Epidermal melanocyte (primary cell): ENCODE measurements around the gene TSBP1.
"Not testable (repeated sequence)": the region's sequence is repeated elsewhere in the genome, so short reads cannot be mapped to it uniquely, and the experiment has no call there.

Experiments used
- DNase-seq: peaks from one replicate; pipeline ENCODE4 v3.0.0; 2011; ENCODE audit warnings: low spot score; ENCODE audit not compliant: insufficient read length

The TSBP1 gene

DNA sequence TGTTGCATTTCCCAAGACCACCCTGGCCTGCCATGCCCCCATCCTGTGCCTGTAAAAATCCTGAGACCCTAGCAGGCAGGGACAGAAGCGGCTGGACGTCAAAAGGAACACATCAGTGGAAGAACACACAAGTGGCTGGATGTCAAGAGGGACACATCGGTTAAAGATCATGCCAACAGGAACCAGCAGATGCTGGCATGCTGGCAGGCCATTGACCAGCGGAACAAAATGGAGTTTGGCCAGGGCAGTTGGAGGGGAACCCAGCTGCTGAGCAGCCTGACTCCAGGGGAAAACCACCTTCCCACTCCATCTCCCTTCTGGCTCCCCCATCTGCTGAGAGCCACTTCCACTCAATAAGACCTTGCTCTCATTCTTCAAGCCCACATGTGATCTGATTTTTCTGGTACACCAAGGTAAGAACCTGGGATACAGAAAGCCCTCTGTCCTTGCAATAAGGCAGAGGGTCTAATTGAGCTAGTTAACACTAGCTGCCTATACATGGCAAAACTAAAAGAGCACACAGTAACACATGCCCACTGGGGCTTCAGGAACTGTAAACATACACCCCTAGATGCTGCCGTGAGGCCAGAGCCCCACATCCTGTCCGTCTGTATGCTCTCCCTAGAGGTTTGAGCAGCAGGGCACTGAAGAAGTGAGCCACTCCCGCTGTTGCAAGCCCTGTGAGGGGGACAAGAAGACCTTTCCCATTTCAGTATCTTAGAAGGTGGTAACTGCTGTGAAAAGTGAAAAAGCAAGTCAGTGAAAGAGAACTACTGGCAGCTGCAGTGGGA, 4.2 kb upstream of the TSBP1 start:
- no peak for DNase-seq

DNA sequence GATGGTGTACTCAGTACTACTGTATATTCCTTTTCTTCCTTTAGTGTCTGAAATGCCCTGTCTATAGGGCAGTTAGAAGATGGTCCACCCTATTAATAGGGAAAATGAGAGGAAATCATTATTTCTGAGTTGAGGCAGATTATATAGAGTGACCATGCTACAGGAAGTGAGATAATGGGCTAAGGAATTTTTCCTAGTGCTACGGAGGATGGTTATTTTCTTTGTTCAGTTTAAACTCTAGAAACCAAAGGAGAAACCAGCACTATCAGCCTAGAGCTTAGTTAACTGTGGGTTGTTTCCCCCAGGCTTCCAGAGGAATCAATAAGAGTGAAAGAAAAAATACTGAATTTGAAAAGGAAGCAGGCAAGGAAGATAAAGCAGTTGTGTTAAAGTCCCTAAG, 474 bp downstream of the TSBP1 start:
- DNase-seq, result no peak

DNA sequence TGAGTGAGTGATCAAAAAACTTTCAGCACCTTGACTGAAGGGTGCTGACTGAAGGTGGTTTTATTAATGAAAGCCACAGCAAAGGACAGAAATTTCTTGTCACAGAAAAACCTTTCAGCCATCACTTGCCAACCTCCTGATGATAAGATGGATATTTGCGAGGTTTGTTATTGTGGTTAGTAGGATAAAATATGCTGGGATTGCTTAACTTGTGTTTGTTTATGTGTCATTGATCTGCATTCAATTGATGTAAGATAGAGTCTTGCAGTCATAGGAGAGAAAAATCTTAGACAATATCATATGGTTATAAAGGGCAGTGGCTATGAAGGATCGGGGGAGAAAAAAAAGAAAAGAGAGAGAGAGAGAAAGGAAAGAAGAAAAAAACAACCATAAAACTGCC, 1.2 kb downstream of the TSBP1 start:
- no peak for DNase-seq

DNA sequence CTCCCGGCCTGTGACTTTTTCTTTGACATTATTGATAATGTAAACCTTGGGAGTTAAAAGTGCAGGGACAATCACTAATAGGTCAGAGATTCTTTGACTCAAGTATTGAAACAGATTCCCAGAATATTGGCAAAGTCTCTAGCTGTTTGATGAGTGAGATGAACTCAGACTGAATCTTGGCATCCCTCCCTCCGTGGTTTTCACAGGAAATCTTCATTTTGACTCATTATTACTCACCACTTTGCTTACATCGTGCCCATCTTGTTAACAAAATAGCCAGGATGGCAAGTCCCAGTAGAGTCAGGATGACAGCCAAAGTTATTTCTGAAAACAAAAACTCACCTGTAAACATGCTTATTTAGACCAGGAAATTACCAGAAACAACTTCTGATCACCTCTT, 2.0 kb downstream of the TSBP1 start:
- no peak for DNase-seq

DNA sequence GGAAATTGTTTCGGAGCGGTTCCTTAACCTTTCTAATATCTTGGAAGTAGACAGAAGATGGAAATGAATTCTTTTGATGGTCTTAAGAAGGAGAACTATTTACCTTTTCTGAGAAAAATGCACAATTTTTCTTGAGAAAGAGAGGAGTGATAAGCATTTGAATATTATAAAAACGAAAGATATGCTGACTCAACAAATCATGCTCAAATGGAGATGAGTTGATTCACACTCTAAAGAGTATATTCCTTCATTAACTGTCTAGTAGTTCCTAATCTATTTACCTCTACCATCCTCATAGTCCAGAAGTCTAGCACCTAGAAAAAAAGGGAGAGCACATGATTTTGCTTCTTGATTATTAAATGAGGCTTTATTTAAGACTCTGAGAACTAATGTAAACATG, 4.1 kb downstream of the TSBP1 start:
- no peak for DNase-seq

DNA sequence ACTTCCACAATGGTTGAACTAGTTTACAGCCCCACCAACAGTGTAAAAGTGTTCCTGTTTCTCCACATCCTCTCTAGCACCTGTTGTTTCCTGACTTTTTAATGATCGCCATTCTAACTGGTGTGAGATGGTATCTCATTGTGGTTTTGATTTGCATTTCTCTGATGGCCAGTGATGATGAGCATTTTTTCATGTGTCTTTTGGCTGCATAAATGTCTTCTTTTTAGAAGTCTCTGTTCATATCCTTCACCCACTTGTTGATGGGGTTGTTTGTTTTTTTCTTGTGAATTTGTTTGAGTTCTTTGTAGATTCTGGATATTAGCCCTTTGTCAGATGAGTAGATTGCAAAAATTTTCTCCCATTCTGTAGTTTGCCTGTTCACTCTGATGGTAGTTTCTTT, 12.5 kb downstream of the TSBP1 start:
- DNase-seq, result not testable (repeated sequence)

DNA sequence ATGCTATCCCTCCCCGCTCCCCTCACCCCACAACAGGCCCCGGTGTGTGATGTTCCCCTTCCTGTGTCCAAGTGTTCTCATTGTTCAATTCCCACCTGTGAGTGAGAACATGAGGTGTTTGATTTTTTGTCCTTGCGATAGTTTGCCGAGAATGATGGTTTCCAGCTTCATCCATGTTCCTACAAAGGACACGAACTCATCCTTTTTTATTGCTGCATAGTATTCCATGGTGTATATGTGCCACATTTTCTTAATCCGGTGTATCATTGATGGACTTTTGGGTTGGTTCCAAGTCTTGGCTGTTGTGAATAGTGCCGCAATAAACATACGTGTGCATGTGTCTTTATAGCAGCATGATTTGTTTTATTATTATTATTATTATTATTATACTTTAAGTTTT, 13.2 kb downstream of the TSBP1 start:
- DNase-seq, result not testable (repeated sequence)

DNA sequence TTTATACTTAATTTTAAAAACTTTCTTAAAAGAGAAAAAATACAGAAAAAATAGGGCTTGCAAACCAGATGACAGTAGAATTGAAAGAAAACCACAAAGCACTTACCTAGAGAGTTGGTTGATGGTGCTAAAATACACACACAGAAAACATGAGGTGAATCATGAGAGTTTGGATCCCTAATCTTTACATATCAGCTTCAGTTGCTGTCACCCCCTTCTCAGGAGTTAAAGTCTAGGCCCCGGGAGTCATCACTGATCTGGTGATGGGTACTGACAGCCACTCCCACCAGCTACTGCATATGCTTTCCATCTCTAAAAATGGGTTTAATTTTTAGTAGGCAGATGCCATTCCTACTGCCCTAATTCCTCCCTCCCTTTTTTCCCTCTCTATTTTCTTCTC, 16.7 kb downstream of the TSBP1 start:
- DNase-seq, result no peak

DNA sequence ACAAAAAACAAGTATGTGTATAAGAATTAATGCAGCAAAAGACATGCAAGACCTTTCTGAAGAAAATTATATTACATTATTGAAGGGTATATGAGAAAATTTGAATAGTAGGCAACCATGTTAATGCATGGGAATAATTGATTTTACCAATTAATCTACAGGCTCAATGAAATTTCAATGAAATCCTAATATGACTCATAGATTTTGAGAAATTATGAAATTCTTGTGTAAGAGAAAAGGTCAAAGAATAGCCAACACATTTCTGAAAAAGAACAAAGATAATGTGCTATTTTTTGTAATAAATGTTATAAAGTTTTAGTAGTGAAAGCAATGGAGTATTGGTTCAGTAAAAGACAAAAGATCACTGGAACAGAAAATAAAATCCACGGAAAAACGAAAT, 18.4 kb downstream of the TSBP1 start:
- DNase-seq, result no peak

DNA sequence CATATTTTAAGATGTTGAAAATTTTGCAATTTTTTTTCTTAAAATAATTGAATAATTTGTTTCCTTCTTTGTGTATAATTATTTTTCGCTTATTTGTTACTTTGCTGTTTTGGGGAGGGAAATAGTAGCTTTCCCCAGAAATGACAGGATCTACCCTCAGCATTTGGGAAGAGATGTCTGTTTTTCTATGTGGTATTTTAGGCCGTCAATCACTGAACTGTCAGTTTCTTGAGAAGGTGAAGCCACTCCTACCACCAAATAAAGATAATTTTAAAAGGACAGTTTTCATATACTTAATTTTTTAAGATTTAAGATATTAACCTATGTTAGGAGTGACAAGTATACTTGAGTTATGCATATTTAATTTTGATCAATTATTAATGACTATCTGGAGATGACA, 31.5 kb downstream of the TSBP1 start:
- DNase-seq, result no peak

DNA sequence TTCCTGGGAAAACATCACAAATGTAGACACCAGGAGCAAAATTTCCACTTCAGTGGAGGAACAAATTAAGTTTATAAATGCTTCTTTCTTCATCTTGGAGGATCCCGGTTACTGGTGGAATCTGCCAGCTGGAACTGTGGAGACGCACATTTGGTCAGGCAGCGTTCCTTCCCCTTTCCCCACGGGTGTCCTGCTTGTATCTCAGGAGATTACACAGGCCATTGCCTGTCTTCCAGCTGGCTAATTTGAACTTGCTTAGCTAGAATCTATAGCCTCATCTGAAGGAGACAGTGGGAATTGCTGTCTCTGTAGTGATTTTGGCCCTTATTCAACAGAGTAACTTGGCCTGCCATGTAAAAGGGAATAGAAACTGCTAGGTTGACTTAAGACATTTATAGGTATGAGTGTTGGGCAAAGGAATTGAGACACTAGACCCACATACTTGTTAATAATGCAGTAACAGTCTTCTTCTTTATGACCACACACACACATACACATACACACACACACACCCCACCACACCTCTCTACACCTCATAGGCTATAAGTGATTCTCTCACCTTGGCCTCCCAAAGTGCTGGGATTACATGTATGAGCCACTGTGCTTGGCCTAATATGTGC, 34.4 kb downstream of the TSBP1 start:
- no peak for DNase-seq

DNA sequence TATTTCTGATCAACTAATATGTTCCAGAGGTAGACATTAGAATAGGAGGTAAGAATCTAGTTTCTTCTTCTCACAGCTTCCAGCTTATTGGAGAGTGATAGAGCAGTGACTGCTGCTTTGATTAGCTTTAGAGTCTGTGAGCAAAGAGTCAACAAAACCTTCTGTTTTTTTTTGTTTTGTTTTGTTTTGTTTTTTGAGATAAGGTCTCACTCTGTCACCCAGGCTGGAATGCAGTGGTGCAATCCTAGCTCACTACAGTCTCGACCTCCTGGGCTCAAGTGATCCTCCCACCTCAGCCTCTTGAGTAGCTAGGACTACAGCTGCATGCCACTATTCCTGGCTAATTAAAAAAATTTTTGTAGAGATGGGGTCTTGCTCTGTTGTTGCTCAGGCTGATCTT, 39.3 kb downstream of the TSBP1 start:
- DNase-seq, result no peak

DNA sequence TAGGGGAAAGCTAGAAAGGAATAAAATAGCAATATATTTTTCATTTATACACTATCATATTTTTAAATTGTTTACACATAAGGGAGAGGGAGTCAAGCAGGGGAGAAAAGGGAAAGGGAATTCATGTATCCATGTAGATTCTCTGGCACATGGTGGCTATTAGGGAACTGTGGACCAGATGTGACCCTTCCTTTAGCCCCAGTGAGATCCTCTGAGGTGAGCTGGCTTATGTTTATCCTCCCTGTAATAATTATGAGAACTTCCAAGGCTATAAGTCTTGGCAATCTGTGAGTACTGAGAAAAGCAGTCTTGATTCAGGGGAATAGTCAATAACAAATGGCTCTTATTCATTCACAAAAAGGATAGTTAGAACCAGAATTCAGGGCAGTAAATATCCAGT, 42.6 kb downstream of the TSBP1 start:
- DNase-seq, result no peak

DNA sequence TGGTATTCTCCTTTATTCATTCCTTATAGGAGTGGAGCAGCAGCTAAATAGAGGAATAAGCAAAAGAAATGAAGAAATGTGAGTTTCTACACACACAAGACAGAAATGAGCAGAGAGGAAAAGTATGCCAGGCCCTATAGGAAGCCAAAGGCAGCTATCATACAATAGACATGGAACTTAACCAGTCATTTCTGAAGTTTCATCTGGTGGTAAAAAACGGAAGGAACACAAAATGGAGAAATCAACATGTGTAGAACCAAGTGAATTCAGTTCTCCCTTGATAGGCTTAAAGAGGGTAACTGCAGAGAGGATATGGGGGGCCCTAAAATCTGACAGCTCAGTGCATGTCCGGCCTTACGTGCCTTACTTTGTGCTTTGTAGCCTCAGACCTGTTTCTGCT, 44.6 kb downstream of the TSBP1 start:
- DNase-seq, result no peak

DNA sequence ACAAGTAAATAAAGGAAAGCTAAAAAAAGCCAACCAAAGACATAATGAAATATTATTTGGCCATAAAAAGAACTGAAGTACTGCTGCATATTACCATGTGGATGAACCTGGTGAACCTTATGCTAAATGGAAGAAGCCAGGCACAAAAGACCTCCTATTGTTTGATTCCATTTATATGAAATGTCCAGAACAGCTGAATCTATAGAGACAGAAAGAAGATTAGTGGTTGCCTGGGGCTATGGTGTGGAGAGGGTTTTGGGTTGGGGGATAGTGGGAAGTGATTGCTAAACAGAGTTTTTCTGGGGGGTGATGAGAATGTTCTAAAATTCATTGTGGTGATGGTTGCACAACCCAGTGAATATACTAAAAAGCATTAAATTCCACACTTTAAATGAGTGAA, 53.2 kb downstream of the TSBP1 start:
- DNase-seq, result no peak

DNA sequence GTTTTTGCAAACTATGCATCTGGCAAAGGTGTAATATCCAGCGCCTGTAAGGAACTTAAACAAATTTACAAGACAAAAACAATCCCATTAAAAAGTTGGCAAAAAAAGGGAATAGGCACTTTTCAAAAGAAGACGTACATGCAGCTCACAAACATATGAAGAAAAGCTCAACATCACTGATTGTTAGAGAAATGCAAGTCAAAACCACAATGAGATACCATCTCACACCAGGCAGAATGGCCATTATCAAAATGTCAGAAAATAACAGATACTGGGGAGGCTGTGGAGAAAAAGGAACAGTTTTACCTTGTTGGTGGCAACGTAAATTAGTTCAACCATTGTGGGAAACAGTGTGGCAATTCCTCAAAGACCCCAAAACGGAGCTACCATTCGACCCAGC, 54.2 kb downstream of the TSBP1 start:
- DNase-seq, result no peak

DNA sequence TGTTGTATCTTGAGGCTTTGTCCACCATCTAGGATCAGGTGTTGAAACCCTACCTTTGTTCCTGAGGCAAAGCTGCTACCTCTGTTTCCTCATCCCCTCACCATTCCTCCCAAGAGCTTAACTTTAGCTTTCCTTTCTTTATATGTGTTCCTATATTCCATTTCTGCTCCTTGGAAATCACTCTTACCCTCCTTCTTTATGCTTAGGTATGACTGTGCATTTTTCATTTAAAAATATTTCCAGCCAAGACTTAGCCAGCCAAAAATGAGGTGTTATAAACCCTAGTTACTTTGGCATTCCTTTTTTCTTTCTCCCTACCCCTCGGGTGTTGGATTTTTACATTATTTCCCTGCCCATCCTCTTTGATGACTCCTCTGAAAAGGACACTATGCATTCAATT, 57.7 kb downstream of the TSBP1 start:
- no peak for DNase-seq

DNA sequence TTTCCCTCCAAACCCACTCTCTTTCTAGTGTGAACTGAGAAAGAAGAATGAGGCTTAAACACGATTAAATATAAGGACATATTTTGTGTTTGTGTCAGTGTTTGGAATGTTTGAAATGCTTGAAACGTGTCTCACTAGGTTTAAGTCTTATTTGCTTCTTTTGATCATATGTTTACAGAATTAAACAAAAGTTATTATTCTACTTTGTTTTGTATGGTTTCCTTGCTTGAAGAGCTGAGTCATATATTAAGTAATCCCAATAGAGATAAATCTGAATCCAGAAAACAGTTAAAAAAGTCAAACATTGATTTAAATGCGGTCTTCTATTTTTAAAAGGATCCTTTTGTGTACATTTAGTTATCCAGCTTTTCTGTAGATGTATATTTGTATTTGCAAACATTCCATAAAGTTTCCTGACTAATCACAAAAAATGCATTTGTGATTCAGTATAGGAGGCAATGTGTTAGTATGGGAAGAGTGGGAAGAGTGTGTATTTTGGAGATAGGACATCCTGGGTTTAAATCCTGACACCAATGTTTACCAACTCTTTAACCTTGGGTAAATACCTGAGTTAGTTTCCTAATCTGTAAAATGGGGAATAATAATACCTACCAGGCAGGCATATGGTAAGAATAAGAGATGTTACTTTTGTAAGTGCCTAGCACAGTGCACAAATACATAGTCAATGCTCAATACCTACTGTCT, 72.9 kb downstream of the TSBP1 start:
- DNase-seq, result peak; percentile 20

DNA sequence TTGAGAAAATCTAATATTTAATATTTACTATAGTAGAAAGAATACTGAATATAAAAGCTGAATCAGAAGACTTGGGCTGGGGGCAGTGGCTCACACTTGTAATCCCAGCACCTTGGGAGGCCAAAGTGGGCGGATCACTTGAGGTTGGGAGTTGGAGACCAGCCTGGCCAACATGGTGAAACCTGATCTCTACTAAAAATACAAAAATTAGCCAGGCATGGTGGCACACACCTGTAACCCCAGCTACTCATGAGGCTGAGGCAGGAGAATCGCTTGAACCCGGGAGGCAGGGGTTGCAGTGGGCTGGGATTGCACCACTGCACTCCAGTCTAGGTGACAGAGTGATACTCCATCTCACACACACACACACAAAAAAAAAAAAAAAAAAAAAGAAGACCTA, 76.7 kb downstream of the TSBP1 start:
- not testable (repeated sequence) for DNase-seq

DNA sequence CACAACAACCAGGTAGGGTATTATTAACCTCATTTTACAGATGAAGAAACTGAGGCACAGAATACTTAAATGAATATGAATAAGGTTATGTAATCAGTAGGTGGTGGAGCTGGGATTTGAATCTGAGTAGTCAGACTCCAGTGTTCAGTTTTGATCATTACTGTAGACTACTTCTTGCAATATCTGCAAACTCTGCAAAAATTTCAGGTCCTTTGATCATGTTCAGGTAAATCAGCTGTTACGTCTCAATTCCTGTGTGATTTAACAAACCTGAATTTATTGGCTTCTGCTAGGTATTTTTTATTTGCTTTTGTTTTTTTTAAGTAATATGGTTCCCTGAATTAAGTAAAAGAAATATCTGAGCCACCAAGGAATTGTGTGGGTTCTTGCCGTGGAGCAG, 77.1 kb downstream of the TSBP1 start:
- no peak for DNase-seq

DNA sequence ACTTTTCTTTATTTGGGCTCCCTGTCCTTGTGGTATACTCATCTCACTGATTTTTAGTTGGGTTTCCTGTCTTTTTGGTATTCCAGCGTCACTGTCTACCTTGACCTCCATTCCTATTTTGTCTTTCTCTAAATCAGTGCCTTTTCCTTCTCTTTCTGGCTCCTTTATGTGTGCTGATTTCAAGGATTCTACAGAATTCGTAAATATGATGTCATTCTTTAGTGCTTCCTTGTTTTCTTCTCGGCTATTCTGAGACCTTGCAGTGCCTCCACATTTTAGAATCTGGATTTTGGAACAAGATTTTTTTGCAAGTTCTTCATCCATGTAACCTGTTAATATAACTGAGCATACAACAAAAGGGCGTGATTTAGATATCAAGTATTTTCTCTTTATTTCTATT, 78.0 kb downstream of the TSBP1 start:
- DNase-seq, result no peak

DNA sequence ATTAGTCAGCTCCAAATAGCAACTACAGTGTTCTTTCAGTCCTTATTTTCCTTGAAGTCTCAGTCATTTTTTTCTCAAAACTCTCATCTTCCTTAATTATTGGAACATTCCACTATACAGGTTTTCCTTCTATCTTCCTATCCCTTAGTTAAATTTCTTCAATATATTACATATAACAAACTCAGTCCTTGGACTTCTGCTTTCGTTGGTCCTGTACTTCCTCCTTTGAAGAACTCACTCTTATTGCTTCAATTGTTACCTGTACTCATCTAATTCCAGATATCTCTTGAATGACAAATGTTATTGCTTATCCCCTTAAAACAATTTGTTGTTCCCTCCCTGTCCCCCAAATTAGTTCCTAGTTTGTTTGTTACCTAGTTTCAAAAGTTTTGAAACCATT, 80.2 kb downstream of the TSBP1 start:
- DNase-seq, result no peak
